GM19043 (cell line): ENCODE measurements around the gene SELENOO.

Source experiments
- ATAC-seq: cut with Tn5 transposase; IDR thresholded peaks from one replicate; pipeline ENCODE4 v1.9.1; 2021; ENCODE audit warnings: low read depth; ENCODE audit not compliant: unreplicated experiment

Gene SELENOO

DNA sequence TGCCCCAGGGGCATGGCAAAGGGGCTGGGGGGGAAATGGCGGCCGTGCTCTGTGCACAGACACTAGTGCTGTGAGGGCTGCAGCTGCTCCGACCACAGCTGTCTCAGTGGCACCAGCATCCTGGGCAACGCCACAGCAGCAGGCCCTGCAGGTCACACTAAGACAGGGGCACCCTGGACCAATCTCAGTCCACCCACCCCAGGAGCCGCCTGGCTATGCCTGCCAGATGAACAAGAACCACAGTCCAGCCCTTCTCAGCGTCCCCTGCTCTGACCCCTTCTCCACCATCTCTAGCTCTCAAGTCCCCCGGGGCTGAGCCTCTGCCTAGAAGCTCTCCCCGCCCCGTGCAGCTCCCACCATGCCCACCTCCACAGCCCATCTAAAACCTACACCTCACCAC lies 27.6 kb downstream of the SELENOO start:
- ATAC-seq, result no peak

DNA sequence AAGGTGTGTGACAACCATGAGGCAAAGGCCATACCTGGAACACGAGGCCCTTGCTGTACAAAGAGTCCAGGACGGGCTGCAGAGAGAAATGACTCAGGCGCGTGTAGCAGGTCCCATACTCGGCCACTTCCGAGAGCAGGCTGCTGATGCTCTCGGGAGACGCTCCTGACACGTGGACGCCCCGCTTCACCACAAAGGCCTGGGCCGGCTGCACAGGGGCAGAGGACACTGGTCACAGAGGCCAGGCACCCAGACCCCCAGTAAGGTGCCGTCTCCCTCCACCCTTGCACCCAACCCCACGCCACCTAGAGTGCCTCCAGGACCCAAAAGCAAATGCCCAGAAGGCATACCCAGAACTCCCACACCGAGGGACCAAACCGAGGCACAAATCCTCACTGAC lies 28.6 kb downstream of the SELENOO start:
- ATAC-seq, result no peak

GRCh38 chr22:50232481-50233151 lies 31.8 kb downstream of the SELENOO start:
- no peak for ATAC-seq

GRCh38 chr22:50233223-50233622 lies 32.4 kb downstream of the SELENOO start:
- no peak for ATAC-seq

GRCh38 chr22:50236731-50237409 lies 36.1 kb downstream of the SELENOO start:
- ATAC-seq, result no peak

DNA sequence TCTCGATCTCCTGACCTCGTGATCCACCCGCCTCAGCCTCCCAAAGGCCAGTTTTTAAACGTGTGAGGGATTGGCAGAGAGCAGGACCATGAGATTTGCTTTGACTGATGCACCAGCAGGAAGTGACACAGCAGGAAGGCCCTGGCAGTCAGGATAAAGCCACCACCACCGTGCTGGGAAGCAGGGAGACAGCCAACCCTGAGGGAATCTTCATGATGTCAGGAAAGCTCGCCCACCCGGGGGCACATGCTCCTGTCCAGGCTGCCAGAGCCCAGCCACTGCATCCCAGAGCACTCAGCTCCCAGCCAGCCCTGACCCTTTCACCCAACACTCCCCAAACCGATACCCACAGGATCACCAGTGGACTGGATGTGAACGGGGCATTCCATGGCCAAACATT lies 37.9 kb downstream of the SELENOO start:
- no peak for ATAC-seq

- ATAC-seq, result no peak
Observed at GRCh38 chr22:50242406-50242949, 41.7 kb downstream of the SELENOO start.

GRCh38 chr22:50243685-50244419 lies 43.0 kb downstream of the SELENOO start:
- no peak for ATAC-seq

DNA sequence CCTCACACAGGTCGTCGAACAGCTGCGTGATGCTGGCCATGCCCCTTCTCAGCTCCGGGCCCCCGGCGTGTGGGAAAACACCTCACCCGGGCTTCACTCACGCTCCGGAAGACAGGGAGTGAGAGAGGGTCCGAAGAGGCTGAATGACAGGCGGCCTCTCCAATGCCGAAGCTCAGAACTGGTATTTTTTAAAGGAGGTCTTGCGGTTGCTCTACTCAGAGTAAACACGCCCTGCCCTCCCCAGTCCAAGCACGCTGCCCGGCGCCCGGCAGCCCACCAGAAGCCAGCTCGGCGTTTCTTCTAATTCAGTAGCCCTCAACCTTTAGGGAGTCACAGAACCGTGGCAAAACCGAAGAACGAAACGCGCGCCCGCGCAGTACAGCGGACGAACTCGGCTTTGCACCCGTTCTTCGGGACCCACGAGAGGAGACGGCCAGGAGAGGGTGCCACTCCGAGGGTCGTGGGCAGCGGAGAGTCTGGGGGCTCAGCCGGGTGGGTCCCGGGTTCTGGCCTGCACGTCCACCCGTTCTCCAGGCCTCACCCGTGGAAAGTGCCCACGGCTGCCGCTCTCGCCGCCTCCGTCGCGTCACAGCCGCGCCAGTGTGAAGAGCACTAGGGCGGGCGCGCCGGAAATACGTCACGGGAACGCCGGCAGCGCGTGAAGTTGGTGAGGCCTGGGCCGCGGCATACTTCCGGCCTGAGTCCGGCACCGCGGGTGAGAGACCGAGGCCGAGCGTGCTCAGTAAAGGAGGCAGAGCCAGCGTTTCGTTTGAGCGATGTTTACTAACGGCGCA lies 43.8 kb downstream of the SELENOO start, which contains the start of gene TUBGCP6:
Gene TUBGCP6 (minus strand): TSS at position 604 of the 794 bp plus-strand sequence. CDS start 564 bp downstream, at position 40.
- ATAC-seq, result peak; percentile 61

- ATAC-seq, result no peak
Observed at GRCh38 chr22:50245214-50246072, 44.6 kb downstream of the SELENOO start.

DNA sequence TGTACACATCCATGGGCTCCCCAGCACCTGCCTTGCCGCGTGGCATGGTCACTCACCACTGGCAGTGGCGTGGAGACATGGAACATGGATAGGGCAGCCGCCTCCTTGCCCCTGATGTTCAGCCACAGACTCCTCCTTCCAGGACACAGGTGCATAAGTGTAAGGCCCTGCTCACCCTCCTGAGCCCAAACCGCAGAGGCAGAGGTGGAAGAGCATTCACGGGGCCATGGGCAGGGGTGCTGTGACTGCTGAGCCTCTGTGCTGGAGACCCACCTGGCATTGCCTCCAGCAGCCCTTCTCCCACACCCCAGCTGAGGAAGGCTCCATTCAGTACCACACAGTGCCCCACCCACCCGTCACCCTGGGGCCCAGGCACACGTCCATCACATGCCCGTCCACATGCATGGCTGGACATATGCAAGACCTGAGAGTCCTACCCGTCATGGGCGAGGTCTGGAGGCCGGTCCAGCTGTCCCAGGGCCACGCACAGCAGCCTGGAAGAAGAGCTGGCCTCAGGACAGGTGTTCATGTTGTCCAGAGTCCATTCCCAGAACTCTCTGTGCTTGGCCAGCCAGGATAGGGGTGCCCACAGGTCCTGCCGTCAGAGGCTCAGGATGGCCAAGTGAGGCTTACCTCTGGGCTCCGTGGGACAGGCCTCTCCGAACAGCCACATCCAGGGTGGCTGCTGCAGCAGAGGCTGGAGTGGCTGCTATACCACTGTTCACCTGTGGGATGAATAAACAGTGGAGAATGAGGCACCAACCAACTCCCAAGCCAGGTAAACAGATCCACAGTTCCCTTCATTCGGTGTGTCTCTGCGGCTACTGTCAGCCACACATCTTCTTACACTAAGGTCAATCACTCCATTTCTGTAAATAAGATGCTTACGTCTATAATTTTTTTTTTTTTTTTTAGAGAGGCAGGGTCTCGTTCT lies 45.7 kb downstream of the SELENOO start:
- no peak for ATAC-seq

DNA sequence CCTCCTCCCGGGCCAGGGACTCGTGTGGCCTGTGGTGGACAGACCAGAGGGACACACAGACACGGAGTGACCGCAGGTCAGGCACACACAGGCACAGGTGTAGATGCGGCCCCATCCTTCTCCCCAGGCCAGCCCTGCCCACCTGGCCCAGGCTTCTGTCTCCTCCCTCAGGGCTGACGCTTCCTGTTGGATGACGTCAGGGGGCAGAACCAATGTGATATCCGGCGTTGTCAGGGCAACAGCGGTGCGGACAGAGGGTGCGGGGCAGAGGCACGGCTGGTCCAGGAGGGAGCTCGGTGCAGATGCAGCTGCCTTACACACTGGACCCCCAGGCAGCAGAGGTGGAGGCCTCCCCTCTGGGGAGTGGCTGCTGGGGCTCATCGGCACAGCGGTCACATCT lies 46.9 kb downstream of the SELENOO start:
- no peak for ATAC-seq

DNA sequence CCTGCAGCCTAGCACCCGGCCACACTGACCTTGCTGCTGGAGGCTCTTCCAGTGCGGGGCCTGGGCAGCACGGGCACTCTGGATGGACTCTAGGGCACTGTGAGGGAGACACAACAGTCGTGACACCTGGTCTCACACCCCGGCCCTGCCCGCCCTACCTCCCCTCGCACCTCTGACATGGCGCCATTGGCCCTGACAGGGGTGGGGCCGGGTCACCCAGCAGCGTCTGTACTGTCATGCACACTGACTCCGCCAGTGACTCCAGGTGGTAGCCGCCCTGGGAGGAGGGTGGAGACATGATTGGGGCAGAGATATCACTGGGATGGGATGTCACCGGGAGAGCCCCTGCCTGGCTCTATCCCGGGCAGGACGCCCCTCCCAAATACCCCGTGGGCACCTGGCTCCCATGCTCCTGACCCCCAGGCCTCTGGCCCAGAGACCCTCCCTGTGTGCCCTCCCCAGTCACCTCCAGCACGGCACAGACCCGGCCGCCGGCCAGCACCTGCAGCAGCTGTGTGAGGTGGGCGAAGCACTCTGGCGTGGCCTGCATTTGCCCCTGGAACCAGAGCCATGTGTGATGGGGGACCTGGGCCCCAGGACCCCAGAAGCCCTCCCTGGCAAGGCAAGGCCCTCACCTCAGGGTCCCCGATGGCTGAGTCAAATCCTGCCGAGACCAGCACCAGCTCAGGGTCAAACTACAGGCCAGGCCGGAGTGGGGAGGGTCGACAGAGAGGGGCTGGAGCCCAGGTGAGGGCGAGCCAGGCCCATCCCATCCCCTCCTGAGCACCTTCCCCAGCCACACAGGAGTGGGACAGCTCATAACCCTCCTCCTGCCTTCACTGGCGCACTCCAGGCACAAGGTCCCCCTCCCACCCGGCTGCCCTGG lies 47.6 kb downstream of the SELENOO start:
- no peak for ATAC-seq

GRCh38 chr22:50249341-50250248 lies 48.8 kb downstream of the SELENOO start:
- no peak for ATAC-seq

DNA sequence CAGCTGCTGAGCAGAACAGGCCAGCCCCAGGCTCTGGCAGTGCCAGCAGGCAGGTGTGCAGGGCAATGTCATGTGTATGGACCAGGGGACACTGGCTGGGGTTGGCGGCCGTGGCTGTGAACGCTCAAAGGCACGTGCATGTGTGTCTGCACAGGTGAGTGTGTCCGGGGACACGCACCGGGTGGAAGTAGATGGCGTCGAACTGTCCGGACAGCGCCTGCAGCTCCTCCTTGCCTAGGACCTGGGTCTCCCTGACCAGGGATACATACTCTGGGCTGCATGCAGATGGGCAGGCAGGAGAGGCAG lies 49.4 kb downstream of the SELENOO start:
- ATAC-seq, result no peak

DNA sequence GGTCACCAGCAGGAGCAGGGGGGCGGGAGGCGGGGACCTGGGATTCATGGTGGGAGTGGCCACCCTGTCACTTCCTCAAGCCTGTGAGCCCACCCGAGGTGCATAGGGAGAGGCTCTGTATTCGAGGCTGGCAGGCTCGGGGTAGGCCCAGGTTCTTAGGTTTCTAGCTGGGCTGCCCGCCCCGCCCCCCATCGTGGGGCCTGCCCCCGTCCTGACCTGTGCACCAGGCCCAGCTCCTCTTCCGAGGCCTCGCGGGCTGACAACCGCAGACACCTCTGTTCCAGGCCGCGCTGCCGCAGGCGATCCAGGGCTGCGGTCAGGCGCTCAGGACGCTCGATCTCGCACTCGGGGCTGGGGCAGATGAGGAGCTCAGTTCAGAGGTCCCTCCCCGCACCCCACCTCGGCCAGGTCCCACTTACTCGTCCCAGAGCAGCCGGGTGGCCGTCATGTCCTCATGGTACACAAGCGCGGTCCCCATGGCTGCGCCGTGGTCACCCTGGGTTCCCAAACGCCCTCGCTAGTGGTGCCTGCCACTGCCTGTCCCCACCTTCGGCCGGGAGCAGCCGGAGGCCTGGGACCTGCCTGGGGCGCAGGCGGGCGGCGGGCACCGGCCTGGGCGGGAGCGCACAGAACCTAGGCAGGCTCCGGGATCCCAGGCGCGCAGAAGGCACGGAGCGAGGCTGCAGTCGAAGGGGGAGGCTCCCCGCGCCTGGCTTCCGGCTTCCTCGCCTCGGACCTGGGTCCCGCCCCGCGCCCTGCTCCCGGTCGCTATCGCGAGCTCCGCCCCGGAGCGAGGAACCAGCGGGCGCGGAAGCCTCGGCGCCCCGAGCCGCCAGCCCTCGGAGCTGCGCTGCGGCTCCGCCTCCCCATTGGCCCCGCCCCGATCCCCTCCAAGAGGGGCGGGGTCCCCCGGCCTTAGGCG lies 50.0 kb downstream of the SELENOO start, which contains the start of gene HDAC10:
Gene HDAC10 (minus strand): TSS at position 711 of the 922 bp plus-strand sequence. CDS start 233 bp downstream, at position 478.
- ATAC-seq, result peak; percentile 65
